GM12892 (cell line): ENCODE measurements around the gene TRDN.

Experiments used
- POLR2A ChIP-seq: IDR thresholded peaks from 2 replicates; pipeline ENCODE4 v1.6.1; 2011; ENCODE audit warnings: low read depth, low read length, control low read depth
- POLR2AphosphoS5 ChIP-seq: IDR thresholded peaks from 2 replicates; pipeline ENCODE4 v1.6.1; 2011; ENCODE audit warnings: low read depth, low read length, control low read depth
- TAF1 ChIP-seq: IDR thresholded peaks from 2 replicates; pipeline ENCODE4 v1.6.1; 2011; ENCODE audit warnings: low read depth, mild to moderate bottlenecking, control low read depth, low read length, borderline replicate concordance

GRCh38 chr6:123625696-123626095 lies 11.1 kb downstream of the TRDN start:
- no peak for TF ChIP-seq POLR2A
- no peak for TF ChIP-seq POLR2AphosphoS5
- TF ChIP-seq TAF1 = no peak
